Measurements from ENCODE around the gene TMEM269. TPM values are rescaled to one million over a fixed set of nuclear protein-coding genes. Genes with fewer than 3 reads are reported as not detected.
A peak's percentile ranks its signal among the peaks of the same experiment; 100 is the strongest.

The TMEM269 gene
- total RNA-seq, 3 donors from 2014 or later = not detected

DNA sequence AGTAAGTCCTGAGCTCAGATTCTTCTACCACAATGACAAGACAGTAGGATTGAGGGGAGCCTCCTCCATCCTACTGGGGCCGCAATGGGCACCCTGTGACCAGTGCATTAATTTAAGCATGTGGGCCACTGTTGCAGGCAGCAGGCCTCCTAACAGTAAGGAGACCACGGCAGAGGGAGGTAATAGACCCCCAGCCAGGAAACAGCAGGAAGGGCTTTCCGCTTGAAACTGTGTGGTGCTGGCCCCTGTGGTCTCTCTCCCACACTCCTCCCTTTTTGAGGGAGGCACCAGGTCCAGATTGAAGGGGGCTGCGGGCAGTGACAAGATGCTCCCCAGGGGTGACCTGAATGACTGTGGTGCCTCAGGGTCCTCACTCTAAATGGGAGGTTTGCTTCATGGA, 43.1 kb upstream of the TMEM269 start:
- no peak overlapping the region for H3K4me3 ChIP-seq
- ATAC-seq = no peak
- peaks cover 3% of the 10 kb centered on the region for H3K4me1 ChIP-seq (ENCODE audit: low read depth)
- intact Hi-C loops (cut with DNase I, micrococcal nuclease) = loop anchor here in 1 of 2 donors (10.0 kb wide), 1 partner anchor 167 kb away; no protein-coding TSS in a partner anchor
- peak in 1 of 3 donors; percentile 5 for DNase-seq
- no peaks in the 10 kb centered on the region for H3K9me3 ChIP-seq
- TF ChIP-seq, protein P1, sequence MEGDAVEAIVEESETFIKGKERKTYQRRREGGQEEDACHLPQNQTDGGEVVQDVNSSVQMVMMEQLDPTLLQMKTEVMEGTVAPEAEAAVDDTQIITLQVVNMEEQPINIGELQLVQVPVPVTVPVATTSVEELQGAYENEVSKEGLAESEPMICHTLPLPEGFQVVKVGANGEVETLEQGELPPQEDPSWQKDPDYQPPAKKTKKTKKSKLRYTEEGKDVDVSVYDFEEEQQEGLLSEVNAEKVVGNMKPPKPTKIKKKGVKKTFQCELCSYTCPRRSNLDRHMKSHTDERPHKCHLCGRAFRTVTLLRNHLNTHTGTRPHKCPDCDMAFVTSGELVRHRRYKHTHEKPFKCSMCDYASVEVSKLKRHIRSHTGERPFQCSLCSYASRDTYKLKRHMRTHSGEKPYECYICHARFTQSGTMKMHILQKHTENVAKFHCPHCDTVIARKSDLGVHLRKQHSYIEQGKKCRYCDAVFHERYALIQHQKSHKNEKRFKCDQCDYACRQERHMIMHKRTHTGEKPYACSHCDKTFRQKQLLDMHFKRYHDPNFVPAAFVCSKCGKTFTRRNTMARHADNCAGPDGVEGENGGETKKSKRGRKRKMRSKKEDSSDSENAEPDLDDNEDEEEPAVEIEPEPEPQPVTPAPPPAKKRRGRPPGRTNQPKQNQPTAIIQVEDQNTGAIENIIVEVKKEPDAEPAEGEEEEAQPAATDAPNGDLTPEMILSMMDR (IDR thresholded peaks at IDR 0.05) = no peak
- no peaks in the 10 kb centered on the region for H3K36me3 ChIP-seq (ENCODE audit: low read depth)

DNA sequence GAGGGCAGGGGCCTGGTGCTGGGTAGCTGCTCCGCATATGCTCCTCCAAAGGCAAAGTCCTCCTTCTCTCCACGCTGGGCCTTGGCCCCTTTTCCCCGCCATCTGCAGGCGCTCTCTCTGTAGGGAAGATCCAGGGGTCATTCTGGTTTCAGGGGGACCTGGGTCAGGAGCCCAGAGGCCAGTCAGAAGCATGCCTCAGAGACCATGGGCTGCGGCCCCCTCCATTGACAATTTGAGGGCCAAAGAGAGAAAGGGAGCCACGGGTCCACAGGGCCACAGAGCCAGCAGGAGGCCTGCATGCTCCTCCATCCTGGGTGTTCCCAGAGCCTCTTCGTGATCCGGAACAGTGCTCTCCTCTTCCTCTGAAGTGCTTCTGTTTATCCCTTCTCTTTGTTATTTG, 42.6 kb upstream of the TMEM269 start:
- intact Hi-C loops (cut with DNase I, micrococcal nuclease) = loop anchor here in 1 of 2 donors (10.0 kb wide), 1 partner anchor 167 kb away; no protein-coding TSS in a partner anchor
- TF ChIP-seq, protein P1 (IDR thresholded peaks at IDR 0.05) = no peak
- peak in 1 of 3 donors; percentile 16 for DNase-seq
- no peak overlapping the region for H3K4me3 ChIP-seq
- ATAC-seq = no peak
- no peaks in the 10 kb centered on the region for H3K9me3 ChIP-seq
- peaks cover 3% of the 10 kb centered on the region for H3K4me1 ChIP-seq (ENCODE audit: low read depth)
- no peaks in the 10 kb centered on the region for H3K36me3 ChIP-seq (ENCODE audit: low read depth)

DNA sequence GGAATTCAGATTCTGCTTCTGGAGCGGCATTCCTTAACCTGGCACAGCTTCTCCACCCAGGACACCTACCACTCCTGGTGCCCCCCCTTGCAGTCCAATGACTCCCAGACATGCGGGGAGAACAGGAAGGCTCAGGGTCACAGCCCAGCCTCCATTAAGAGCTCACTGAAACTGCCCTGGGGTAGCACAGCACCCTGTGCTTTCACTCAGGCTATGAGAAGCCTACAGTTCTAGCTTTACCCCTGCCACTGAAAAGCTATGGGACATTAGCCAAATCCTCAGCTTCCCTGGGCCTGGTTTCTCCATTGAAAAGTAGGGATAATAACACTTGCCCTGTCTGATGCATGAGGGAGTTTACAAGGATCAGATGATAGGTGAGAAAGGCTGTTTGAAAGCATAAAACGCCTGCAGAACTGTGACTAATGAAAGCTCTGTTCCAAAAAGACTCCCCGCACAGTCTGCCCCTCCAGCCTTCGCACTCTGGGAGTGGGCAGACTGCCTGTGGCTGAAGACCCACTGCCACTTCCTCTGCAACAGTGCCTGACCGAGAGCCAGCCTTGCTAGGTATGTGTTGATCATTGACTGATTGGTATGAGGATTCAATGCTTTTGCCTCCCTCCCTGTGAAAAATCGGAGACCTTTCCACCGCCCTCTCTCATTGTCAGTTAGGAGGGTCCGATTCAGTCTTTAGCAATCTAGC, 42.0 kb upstream of the TMEM269 start:
- DNase-seq (peak in 1 of 3 donors; percentile 1), ATAC-seq (no peak)
- intact Hi-C loops (cut with DNase I, micrococcal nuclease) = loop anchor here in 1 of 2 donors (10.0 kb wide), 1 partner anchor 168 kb away; no protein-coding TSS in a partner anchor
- Histone ChIP-seq H3K4me1 (ENCODE audit: low read depth) (peaks cover 3% of the 10 kb centered on the region), H3K36me3 (ENCODE audit: low read depth) (no peaks in the 10 kb centered on the region), H3K4me3 (no peak overlapping the region), H3K9me3 (no peaks in the 10 kb centered on the region)
- TF ChIP-seq, protein P1 (IDR thresholded peaks at IDR 0.05) = no peak

DNA sequence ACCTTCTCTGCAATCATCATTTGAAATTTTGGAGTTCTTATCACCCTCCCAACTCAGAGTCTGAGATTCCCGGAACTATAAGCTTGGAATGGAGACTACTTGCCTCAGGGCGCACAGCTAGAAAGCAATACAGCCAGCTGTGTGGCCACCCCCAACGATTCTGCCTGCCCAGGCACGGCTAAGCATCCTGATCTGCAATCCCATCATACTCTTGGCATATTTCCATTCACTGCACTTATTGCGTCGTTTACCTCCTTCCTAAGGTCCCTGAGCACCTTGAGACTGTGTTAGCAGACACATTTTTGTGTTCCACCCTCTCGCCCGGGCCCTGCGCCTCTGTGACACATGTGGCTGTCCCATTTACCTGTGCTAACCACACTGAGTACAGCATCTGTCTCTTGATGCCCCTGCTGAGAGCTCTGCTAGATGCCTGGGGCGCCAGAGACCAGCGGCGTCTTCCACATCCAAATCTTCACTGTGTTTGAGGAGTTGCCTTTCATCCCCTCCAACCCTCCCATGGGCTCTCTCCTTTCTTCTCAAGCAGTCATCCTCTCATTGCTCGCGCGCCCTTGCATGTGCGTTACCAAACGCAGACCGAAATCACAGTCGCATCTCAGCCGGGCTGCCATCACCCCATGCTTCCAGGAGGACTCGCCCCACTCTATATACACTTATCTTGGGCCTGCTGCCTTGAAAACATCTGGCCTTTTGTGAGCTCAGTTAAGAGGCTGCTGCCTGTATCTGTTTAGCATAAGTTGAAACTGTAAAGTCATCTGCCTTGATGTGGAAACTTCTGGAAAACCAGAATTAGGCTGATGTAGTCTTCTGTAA, 41.3 kb upstream of the TMEM269 start:
- Histone ChIP-seq H3K4me1 (ENCODE audit: low read depth) (peaks cover 3% of the 10 kb centered on the region), H3K4me3 (no peak overlapping the region), H3K36me3 (ENCODE audit: low read depth) (no peaks in the 10 kb centered on the region), H3K9me3 (no peaks in the 10 kb centered on the region)
- TF ChIP-seq, protein P1 (IDR thresholded peaks at IDR 0.05) = no peak
- ATAC-seq = no peak
- peak in 1 of 3 donors; percentile 19 for DNase-seq
- intact Hi-C loops (cut with DNase I, micrococcal nuclease) = loop anchor here in 1 of 2 donors (10.0 kb wide), 1 partner anchor 169 kb away; no protein-coding TSS in a partner anchor

DNA sequence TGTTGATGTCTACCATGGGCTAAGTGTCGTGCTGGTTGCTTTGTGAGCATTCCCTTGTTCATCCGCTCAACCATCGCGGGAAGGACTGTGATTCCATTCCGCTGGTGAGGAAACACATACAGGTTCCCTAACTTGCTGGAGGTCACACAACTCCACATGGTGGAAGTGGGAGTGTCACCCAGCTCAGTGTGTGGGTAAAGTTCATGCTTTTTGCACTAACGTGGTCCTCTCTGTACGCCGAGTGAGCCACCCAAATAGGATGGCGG, 40.7 kb upstream of the TMEM269 start:
- H3K4me1 ChIP-seq (ENCODE audit: low read depth) = peaks cover 3% of the 10 kb centered on the region
- DNase-seq (peak in 1 of 3 donors; percentile 2), ATAC-seq (no peak)
- H3K36me3 ChIP-seq (ENCODE audit: low read depth) = no peaks in the 10 kb centered on the region
- no peak overlapping the region for H3K4me3 ChIP-seq
- TF ChIP-seq, protein P1 (IDR thresholded peaks at IDR 0.05) = no peak
- H3K9me3 ChIP-seq = no peaks in the 10 kb centered on the region
- intact Hi-C loops (cut with DNase I, micrococcal nuclease) = loop anchor here in 1 of 2 donors (10.0 kb wide), 1 partner anchor 169 kb away; no protein-coding TSS in a partner anchor
